ENCODE data around the gene C17orf100.

Gene C17orf100

GRCh38 chr17:6651354-6651918, at the start of gene C17orf100, which contains the start of gene MED31:
Gene C17orf100 (plus strand): TSS chr17:6651762. CDS start chr17:6651914, 152 bp downstream.
Gene MED31 (minus strand): TSS chr17:6651605. CDS start chr17:6651528, 77 bp downstream.
- peak; percentile 83 for FAIRE-seq

- no peak for FAIRE-seq
These were observed 49.4 kb upstream of the C17orf100 start for GRCh38 chr17:6602141-6602540.

DNA sequence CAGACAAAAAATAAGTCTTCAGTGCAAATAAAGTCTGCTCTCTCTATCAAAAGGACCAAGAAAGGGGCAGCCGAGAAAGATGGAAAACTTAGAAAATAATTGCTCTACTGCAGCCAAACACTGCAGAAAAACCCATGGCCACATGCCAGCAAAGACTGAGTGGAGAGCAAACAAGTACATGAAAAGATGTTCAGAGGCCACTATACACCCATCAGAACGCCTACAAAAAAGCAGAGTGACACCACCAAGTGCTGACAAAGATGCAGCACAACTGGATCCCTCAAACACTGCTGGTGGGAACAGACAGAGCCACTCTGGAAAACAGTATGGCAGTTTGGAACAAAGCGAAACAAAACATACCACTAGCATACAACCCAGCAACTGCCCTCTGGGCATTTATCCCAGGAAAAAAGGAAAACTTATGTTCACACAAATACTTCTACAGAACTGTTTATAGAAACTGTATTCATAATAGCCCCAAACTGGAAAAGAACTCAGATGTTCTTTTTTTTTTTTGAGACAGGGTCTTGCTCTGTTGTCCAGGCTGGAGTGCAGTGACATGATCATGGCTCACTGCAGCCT, 47.7 kb upstream of the C17orf100 start:
- no peak for FAIRE-seq

- FAIRE-seq, result no peak
These were observed 46.4 kb upstream of the C17orf100 start for GRCh38 chr17:6605142-6605541.

GRCh38 chr17:6608321-6608720, 43.2 kb upstream of the C17orf100 start:
- no peak for FAIRE-seq

GRCh38 chr17:6610011-6610410, 41.6 kb upstream of the C17orf100 start:
- no peak for FAIRE-seq

DNA sequence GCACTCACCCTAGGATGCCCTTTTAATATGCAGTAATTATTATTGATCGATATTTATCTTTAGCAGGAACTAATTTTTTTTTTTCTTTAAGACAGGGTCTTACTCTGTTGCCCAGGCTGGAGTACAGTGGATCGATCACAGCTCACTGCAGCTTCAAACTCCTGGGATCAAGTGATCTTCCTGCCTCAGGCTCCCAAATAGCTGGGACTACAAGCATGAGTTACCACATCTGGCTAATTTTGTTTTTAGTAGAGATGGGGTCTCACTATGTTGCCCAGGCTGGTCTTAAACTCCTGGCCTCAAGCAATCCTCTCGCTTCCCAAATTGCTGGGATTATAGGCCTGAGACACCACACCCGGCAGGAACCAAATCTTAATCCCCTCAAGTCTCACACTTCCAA, 40.3 kb upstream of the C17orf100 start:
- no peak for FAIRE-seq

DNA sequence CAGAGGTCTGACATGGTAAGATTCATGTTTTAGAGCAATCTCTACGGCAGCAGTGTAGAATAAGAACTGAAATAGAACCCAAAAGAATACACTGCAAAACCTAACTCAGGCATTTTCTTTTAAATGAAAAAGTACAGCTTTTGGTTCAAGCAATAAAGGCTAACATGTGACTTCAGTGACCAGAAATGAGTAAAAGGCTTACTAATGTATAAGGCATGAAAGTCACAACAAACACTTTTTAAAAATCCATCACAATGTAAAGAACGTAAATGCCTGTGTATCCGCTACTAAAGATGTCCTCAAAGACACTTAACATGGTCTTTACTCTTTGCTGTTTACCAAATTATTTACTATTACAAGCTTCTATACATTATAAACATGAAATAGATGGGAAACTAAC, 27.6 kb upstream of the C17orf100 start:
- no peak for FAIRE-seq

DNA sequence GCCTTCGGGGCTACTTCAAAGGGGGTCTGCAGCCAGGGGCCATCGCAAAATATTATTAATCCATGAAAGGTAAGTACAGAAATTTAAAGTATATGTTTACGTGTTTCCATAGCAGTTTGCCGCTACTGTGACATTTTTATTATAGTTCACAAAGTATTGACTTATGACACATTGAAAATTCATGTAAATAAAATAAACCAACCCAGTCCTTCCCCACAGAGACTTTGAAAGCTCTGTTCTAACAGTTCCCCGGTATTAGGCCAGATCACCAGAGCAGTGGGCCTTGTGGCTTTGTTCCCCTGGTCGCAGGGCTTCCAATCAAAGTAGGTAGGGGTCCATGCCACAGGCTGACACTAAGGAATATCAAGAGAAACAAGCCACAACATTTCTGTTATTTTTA, 24.9 kb upstream of the C17orf100 start:
- no peak for FAIRE-seq

GRCh38 chr17:6627019-6627418, 24.5 kb upstream of the C17orf100 start:
- FAIRE-seq, result no peak

GRCh38 chr17:6630390-6630789, 21.2 kb upstream of the C17orf100 start:
- no peak for FAIRE-seq

GRCh38 chr17:6632530-6632929, 19.0 kb upstream of the C17orf100 start:
- no peak for FAIRE-seq

DNA sequence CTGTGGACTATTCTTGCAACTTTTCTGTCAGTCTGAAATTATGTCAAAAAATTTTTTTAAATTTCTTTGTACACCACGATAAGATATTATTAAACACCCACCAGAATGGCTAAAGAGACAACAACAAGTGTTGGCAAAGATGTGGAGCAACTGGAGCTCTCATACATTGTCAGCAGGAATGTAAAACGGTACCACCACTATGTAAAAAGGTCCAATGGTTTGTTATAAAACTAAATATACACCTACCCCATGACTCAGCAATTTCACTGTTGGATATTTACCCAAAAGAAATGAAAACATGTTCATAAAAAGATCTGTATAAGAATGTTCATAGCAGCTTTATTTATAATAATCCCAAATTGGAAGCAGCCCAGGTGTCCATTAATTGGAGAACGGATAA, 18.3 kb upstream of the C17orf100 start:
- no peak for FAIRE-seq

GRCh38 chr17:6636105-6636504, 15.5 kb upstream of the C17orf100 start:
- no peak for FAIRE-seq

- no peak for FAIRE-seq
These were observed 14.7 kb upstream of the C17orf100 start for GRCh38 chr17:6636616-6637457.

DNA sequence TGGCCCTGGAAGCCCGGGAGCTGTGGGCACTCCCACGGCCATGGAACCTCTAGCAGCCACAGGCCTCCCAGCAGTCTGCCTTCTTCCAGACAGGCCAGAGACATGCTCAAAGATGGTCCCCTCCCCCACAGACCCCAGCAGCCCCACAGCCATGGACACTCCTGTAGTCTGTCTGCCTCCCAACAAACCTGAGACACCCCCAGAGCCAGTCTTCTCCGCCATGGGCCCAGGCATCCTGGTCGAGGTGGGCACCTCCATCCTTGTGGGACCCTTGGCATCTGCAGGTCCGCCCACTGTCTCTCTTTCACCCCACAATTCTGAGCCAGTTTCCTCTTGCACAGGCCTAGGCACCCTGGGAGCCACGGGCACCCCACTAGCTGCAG, 14.1 kb upstream of the C17orf100 start:
- no peak for FAIRE-seq

- FAIRE-seq, result no peak
These were observed 13.3 kb upstream of the C17orf100 start for GRCh38 chr17:6638046-6638908.

- no peak for FAIRE-seq
These were observed 12.5 kb upstream of the C17orf100 start for GRCh38 chr17:6639014-6639585.

GRCh38 chr17:6639586-6640535, 11.7 kb upstream of the C17orf100 start:
- no peak for FAIRE-seq

GRCh38 chr17:6640536-6641246, 10.9 kb upstream of the C17orf100 start, which contains the start of the genes KIAA0753 and TXNDC17:
Gene KIAA0753 (minus strand): TSS chr17:6640711. CDS start chr17:6635103, 5,608 bp downstream.
Gene TXNDC17 (plus strand): TSS chr17:6641060. CDS start chr17:6641083, 23 bp downstream.
- FAIRE-seq, result peak; percentile 67
